HEK293 (cell line): ENCODE data around the gene PARD3B.

Source experiments
- CTCF ChIA-PET: fragments of 350-600 bp; formaldehyde crosslinking; extraction: SDS; loops from one replicate; lab custom pipeline; 2021; ENCODE audit warnings: antibody characterized with exemption; lab: Yijun Ruan, JAX
- POLR2A ChIA-PET: fragments of 300-600 bp; formaldehyde crosslinking; extraction: SDS; loops from one replicate; lab custom pipeline; 2020; ENCODE audit warnings: antibody characterized with exemption, inconsistent platforms; lab: Yijun Ruan, JAX
- H3K27ac ChIP-seq: fragments of 200-500 bp; sonication (Bioruptor generic); 2 replicates; pipeline ENCODE4 v1.5.1; 2014; ENCODE audit warnings: low read depth, low read length, control low read depth, inconsistent platforms; ENCODE audit errors: extremely low read depth
- H3K36me3 ChIP-seq, 2 experiments: fragments of 200-500 bp in 1 of 2; sonication (Bioruptor generic) in 1 of 2; 1 replicate in 1 of 2; 2 replicates in 1 of 2; pipeline ENCODE4 v1.5.1; 2014 to 2017; ENCODE audit warnings: inconsistent platforms in 2 of 2, low read length in 2 of 2; ENCODE audit not compliant: control insufficient read depth in 2 of 2, insufficient read depth in 1 of 2
- H3K4me1 ChIP-seq: fragments of 200-500 bp; sonication (Bioruptor generic); 2 replicates; pipeline ENCODE4 v1.5.1; 2014; ENCODE audit warnings: mild to moderate bottlenecking, low read length, inconsistent platforms; ENCODE audit not compliant: control insufficient read depth, insufficient read depth
- H3K4me3 ChIP-seq: 2 replicates; pipeline ENCODE4 v1.5.1; 2011; ENCODE audit warnings: low read depth, mild to moderate bottlenecking, control low read depth, low read length, moderate library complexity
- H3K9me3 ChIP-seq: fragments of 200-500 bp; sonication (Bioruptor generic); 2 replicates; pipeline ENCODE4 v1.5.1; 2014; ENCODE audit warnings: low read depth, low read length, inconsistent platforms; ENCODE audit not compliant: control insufficient read depth, insufficient read depth
- CTCF ChIP-seq: fragments of 450-650 bp; formaldehyde crosslinking; IDR thresholded peaks from 2 replicates; pipeline ENCODE4 v1.5.1; 2016; ENCODE audit warnings: missing biosample characterization, missing genetic modification characterization
- SCRT2 ChIP-seq: fragments of 450-650 bp; formaldehyde crosslinking; IDR thresholded peaks from 2 replicates; pipeline ENCODE4 v1.5.1; 2016; ENCODE audit warnings: missing biosample characterization, missing genetic modification characterization
- SETDB1 ChIP-seq: IDR thresholded peaks from one replicate; pipeline ENCODE4 v1.6.1; 2017; ENCODE audit warnings: mild to moderate bottlenecking, low read length, moderate library complexity, mixed read lengths; ENCODE audit not compliant: insufficient read length
- TSHZ1 ChIP-seq: fragments of 450-650 bp; formaldehyde crosslinking; IDR thresholded peaks from 2 replicates; pipeline ENCODE4 v1.5.1; 2016; ENCODE audit warnings: missing biosample characterization, missing genetic modification characterization, borderline replicate concordance
- ZBTB49 ChIP-seq: fragments of 450-650 bp; formaldehyde crosslinking; IDR thresholded peaks from 2 replicates; pipeline ENCODE4 v1.5.1; 2016; ENCODE audit warnings: missing biosample characterization, missing genetic modification characterization, low read depth
- ZNF394 ChIP-seq: fragments of 450-650 bp; formaldehyde crosslinking; IDR thresholded peaks from 2 replicates; pipeline ENCODE4 v1.5.1; 2016; ENCODE audit warnings: missing biosample characterization, missing genetic modification characterization, mild to moderate bottlenecking, moderate library complexity, borderline replicate concordance
- ZNF623 ChIP-seq: fragments of 450-650 bp; formaldehyde crosslinking; IDR thresholded peaks from 2 replicates; pipeline ENCODE4 v1.5.1; 2016; ENCODE audit warnings: missing biosample characterization, missing genetic modification characterization
- ZNF654 ChIP-seq: fragments of 450-650 bp; formaldehyde crosslinking; IDR thresholded peaks from 2 replicates; pipeline ENCODE4 v1.5.1; 2016; ENCODE audit warnings: low read depth, missing biosample characterization, missing genetic modification characterization
- ZNF701 ChIP-seq: fragments of 450-650 bp; formaldehyde crosslinking; IDR thresholded peaks from 2 replicates; pipeline ENCODE4 v1.5.1; 2016; ENCODE audit warnings: missing biosample characterization, missing genetic modification characterization
- ZNF76 ChIP-seq: fragments of 450-650 bp; formaldehyde crosslinking; IDR thresholded peaks from 2 replicates; pipeline ENCODE4; 2016; ENCODE audit warnings: low read depth, missing biosample characterization, missing genetic modification characterization, borderline replicate concordance
- ZNF768 ChIP-seq: fragments of 450-650 bp; formaldehyde crosslinking; IDR thresholded peaks from 2 replicates; pipeline ENCODE4 v1.5.1; 2018; ENCODE audit warnings: missing biosample characterization, mild to moderate bottlenecking, missing genetic modification characterization
- ZNF776 ChIP-seq: fragments of 450-650 bp; formaldehyde crosslinking; IDR thresholded peaks from 2 replicates; pipeline ENCODE4 v1.5.0; 2017; ENCODE audit warnings: missing biosample characterization, missing genetic modification characterization, borderline replicate concordance
- ZNF792 ChIP-seq: fragments of 450-650 bp; formaldehyde crosslinking; IDR thresholded peaks from 2 replicates; pipeline ENCODE4 v1.5.1; 2016; ENCODE audit warnings: missing biosample characterization, missing genetic modification characterization
- ZSCAN23 ChIP-seq: fragments of 450-650 bp; formaldehyde crosslinking; IDR thresholded peaks from 2 replicates; pipeline ENCODE4 v1.5.1; 2016; ENCODE audit warnings: missing biosample characterization, missing genetic modification characterization
- TF ChIP-seq, protein P1 (sequence below): IDR thresholded peaks from 2 replicates; pipeline ENCODE4 v1.6.1; 2011; ENCODE audit warnings: mild to moderate bottlenecking, low read depth, low read length, borderline replicate concordance
- TF ChIP-seq, protein P2 (sequence below): fragments of 450-650 bp; formaldehyde crosslinking; IDR thresholded peaks from 2 replicates; pipeline ENCODE4 v1.5.1; 2016; ENCODE audit warnings: missing biosample characterization, missing genetic modification characterization, borderline replicate concordance
- TF ChIP-seq, protein P3 (sequence below): fragments of 450-650 bp; formaldehyde crosslinking; IDR thresholded peaks from 2 replicates; pipeline ENCODE4 v1.5.1; 2016; ENCODE audit warnings: missing biosample characterization, missing genetic modification characterization

The PARD3B gene

DNA sequence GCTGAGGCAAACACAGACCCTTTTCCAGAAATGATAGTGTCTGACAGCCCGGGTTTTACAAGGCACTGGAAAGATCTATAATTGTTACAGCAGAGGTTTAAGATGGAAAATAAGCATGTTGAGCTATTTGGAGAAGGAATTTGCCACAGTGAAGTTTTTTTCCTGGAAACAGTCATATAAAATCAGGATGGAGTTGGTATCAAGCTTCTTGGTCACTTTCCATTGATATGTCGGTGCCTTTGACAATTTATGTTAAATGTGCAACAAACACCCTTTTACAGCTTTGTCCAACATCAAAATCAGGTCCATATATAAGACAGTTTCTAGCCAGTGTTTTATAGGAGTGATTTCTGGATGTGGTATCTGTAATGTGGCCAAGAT, 1019.9 kb downstream of the PARD3B start:
- Histone ChIP-seq H3K4me1 (no peaks in the 10 kb centered on the region), H3K4me3 (no peak overlapping the region), H3K36me3 (no peaks in the 10 kb centered on the region), H3K9me3 (no peaks in the 10 kb centered on the region), H3K27ac (no peak overlapping the region)
- no peak for TF ChIP-seq SETDB1
- no peak for TF ChIP-seq ZBTB49 (tag by site-specific recombination)
- TF ChIP-seq, protein P1, sequence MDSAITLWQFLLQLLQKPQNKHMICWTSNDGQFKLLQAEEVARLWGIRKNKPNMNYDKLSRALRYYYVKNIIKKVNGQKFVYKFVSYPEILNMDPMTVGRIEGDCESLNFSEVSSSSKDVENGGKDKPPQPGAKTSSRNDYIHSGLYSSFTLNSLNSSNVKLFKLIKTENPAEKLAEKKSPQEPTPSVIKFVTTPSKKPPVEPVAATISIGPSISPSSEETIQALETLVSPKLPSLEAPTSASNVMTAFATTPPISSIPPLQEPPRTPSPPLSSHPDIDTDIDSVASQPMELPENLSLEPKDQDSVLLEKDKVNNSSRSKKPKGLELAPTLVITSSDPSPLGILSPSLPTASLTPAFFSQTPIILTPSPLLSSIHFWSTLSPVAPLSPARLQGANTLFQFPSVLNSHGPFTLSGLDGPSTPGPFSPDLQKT: no peak
- TF ChIP-seq, protein P2, sequence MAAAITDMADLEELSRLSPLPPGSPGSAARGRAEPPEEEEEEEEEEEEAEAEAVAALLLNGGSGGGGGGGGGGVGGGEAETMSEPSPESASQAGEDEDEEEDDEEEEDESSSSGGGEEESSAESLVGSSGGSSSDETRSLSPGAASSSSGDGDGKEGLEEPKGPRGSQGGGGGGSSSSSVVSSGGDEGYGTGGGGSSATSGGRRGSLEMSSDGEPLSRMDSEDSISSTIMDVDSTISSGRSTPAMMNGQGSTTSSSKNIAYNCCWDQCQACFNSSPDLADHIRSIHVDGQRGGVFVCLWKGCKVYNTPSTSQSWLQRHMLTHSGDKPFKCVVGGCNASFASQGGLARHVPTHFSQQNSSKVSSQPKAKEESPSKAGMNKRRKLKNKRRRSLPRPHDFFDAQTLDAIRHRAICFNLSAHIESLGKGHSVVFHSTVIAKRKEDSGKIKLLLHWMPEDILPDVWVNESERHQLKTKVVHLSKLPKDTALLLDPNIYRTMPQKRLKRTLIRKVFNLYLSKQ: no peak
- CTCF ChIA-PET: interaction anchor here (0.6 to 1.5 kb wide), 2 partner anchors 35 to 61 kb away, joined by 3 to 4 read pairs; no protein-coding TSS in a partner anchor
- POLR2A ChIA-PET: no interaction called here

GRCh38 chr2:205566606-205567168, 1021.4 kb downstream of the PARD3B start:
- ChIA-PET POLR2A (no interaction called here), CTCF (interaction anchor here (0.7 kb wide), 1 partner anchor 345 kb away, joined by 4 read pairs; no protein-coding TSS in a partner anchor)
- Histone ChIP-seq H3K36me3 (no peaks in the 10 kb centered on the region), H3K4me1 (no peaks in the 10 kb centered on the region), H3K4me3 (no peak overlapping the region), H3K9me3 (no peaks in the 10 kb centered on the region), H3K27ac (no peak overlapping the region)
- TF ChIP-seq ZNF654 (tag by site-specific recombination): no peak

- POLR2A ChIA-PET: no interaction called here
- TF ChIP-seq ZNF768 (tag by site-specific recombination) (no peak), ZNF792 (tag by site-specific recombination) (no peak), ZNF701 (tag by site-specific recombination) (no peak), ZNF623 (tag by site-specific recombination) (no peak), ZNF776 (tag by site-specific recombination) (no peak), SCRT2 (no peak), ZSCAN23 (no peak), ZNF394 (tag by site-specific recombination) (no peak), SETDB1 (no peak), ZNF76 (tag by site-specific recombination) (no peak), TSHZ1 (no peak), CTCF (tag by site-specific recombination) (no peak)
- TF ChIP-seq, protein P3, sequence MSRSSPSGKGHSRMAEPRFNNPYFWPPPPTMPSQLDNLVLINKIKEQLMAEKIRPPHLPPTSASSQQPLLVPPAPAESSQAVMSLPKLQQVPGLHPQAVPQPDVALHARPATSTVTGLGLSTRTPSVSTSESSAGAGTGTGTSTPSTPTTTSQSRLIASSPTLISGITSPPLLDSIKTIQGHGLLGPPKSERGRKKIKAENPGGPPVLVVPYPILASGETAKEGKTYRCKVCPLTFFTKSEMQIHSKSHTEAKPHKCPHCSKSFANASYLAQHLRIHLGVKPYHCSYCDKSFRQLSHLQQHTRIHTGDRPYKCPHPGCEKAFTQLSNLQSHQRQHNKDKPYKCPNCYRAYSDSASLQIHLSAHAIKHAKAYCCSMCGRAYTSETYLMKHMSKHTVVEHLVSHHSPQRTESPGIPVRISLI (tag by site-specific recombination): no peak
- H3K4me1 ChIP-seq: no peaks in the 10 kb centered on the region
- H3K36me3 ChIP-seq: no peaks in the 10 kb centered on the region
- H3K9me3 ChIP-seq: no peaks in the 10 kb centered on the region
- no peak overlapping the region for H3K4me3 ChIP-seq
- no peak overlapping the region for H3K27ac ChIP-seq
- CTCF ChIA-PET: no interaction called here
Observed at GRCh38 chr2:205568620-205569019, 1023.3 kb downstream of the PARD3B start.
